ENCODE measurements around the gene GOLM1.
"Not testable (repeated sequence)": the region's sequence is repeated elsewhere in the genome, so short reads cannot be mapped to it uniquely, and the experiment has no call there.

The GOLM1 gene

GRCh38 chr9:86098824-86099700, at the start of gene GOLM1:
TSS of gene GOLM1 (minus strand) at chr9:86099558. CDS start at chr9:86079320, 20,238 bp downstream.
- Histone ChIP-seq H3K36me3 (ENCODE audit: control insufficient read depth, insufficient read depth, low read length) (no peaks in the 10 kb centered on the region), H3K4me1 (ENCODE audit: control insufficient read depth, insufficient read depth, low read length) (peaks cover 29% of the 10 kb centered on the region), H3K4me3 (ENCODE audit: low read depth, low read length) (peak within 1 kb of the TSS; percentile 80), H3K27ac (ENCODE audit: low read depth, low read length) (peak within 1 kb of the TSS; percentile 53), H3K9me3 (ENCODE audit: control insufficient read depth, insufficient read depth, low read length) (no peaks in the 10 kb centered on the region), H3K9ac (ENCODE audit: low read depth, low read length) (peak within 1 kb of the TSS; percentile 67), H3K27me3 (ENCODE audit: control insufficient read depth, insufficient read depth, low read length) (peaks cover 38% of the 10 kb centered on the region)

- not testable (repeated sequence) for H3K9ac ChIP-seq (ENCODE audit: low read depth, low read length); H3K4me1 ChIP-seq (ENCODE audit: control insufficient read depth, insufficient read depth, low read length); H3K27ac ChIP-seq (ENCODE audit: low read depth, low read length); H3K9me3 ChIP-seq (ENCODE audit: control insufficient read depth, insufficient read depth, low read length); H3K4me3 ChIP-seq (ENCODE audit: low read depth, low read length); H3K36me3 ChIP-seq (ENCODE audit: control insufficient read depth, insufficient read depth, low read length); H3K27me3 ChIP-seq (ENCODE audit: control insufficient read depth, insufficient read depth, low read length)
Observed at GRCh38 chr9:86146671-86147070, 47.3 kb upstream of the GOLM1 start.

GRCh38 chr9:86145960-86146359, 46.6 kb upstream of the GOLM1 start:
- H3K9ac ChIP-seq (ENCODE audit: low read depth, low read length); H3K4me1 ChIP-seq (ENCODE audit: control insufficient read depth, insufficient read depth, low read length); H3K9me3 ChIP-seq (ENCODE audit: control insufficient read depth, insufficient read depth, low read length); H3K4me3 ChIP-seq (ENCODE audit: low read depth, low read length); H3K36me3 ChIP-seq (ENCODE audit: control insufficient read depth, insufficient read depth, low read length); H3K27ac ChIP-seq (ENCODE audit: low read depth, low read length); H3K27me3 ChIP-seq (ENCODE audit: control insufficient read depth, insufficient read depth, low read length): not testable (repeated sequence)

GRCh38 chr9:86142973-86143372, 43.6 kb upstream of the GOLM1 start:
- Histone ChIP-seq H3K9me3 (ENCODE audit: control insufficient read depth, insufficient read depth, low read length) (no peaks in the 10 kb centered on the region; the same call in 1 of the 2 replicates), H3K36me3 (ENCODE audit: control insufficient read depth, insufficient read depth, low read length) (no peaks in the 10 kb centered on the region), H3K27ac (ENCODE audit: low read depth, low read length) (no peak overlapping the region), H3K9ac (ENCODE audit: low read depth, low read length) (no peak overlapping the region), H3K4me1 (ENCODE audit: control insufficient read depth, insufficient read depth, low read length) (no peaks in the 10 kb centered on the region), H3K4me3 (ENCODE audit: low read depth, low read length) (no peak overlapping the region), H3K27me3 (ENCODE audit: control insufficient read depth, insufficient read depth, low read length) (no peaks in the 10 kb centered on the region)

GRCh38 chr9:86141843-86142242, 42.5 kb upstream of the GOLM1 start:
- Histone ChIP-seq H3K9me3 (ENCODE audit: control insufficient read depth, insufficient read depth, low read length) (no peaks in the 10 kb centered on the region; the same call in 1 of the 2 replicates), H3K27me3 (ENCODE audit: control insufficient read depth, insufficient read depth, low read length) (no peaks in the 10 kb centered on the region), H3K9ac (ENCODE audit: low read depth, low read length) (no peak overlapping the region), H3K36me3 (ENCODE audit: control insufficient read depth, insufficient read depth, low read length) (no peaks in the 10 kb centered on the region), H3K27ac (ENCODE audit: low read depth, low read length) (no peak overlapping the region), H3K4me1 (ENCODE audit: control insufficient read depth, insufficient read depth, low read length) (no peaks in the 10 kb centered on the region), H3K4me3 (ENCODE audit: low read depth, low read length) (no peak overlapping the region)

GRCh38 chr9:86135371-86135770, 36.0 kb upstream of the GOLM1 start:
- peaks cover 22% of the 10 kb centered on the region for H3K4me1 ChIP-seq (ENCODE audit: control insufficient read depth, insufficient read depth, low read length)
- H3K9ac ChIP-seq (ENCODE audit: low read depth, low read length) = no peak overlapping the region
- no peak overlapping the region for H3K27ac ChIP-seq (ENCODE audit: low read depth, low read length)
- H3K36me3 ChIP-seq (ENCODE audit: control insufficient read depth, insufficient read depth, low read length) = no peaks in the 10 kb centered on the region
- no peaks in the 10 kb centered on the region for H3K27me3 ChIP-seq (ENCODE audit: control insufficient read depth, insufficient read depth, low read length)
- H3K4me3 ChIP-seq (ENCODE audit: low read depth, low read length) = no peak overlapping the region
- no peaks in the 10 kb centered on the region for H3K9me3 ChIP-seq (ENCODE audit: control insufficient read depth, insufficient read depth, low read length)

GRCh38 chr9:86134361-86134760, 35.0 kb upstream of the GOLM1 start:
- no peaks in the 10 kb centered on the region for H3K27me3 ChIP-seq (ENCODE audit: control insufficient read depth, insufficient read depth, low read length)

GRCh38 chr9:86128235-86128822, 29.0 kb upstream of the GOLM1 start:
- peaks cover 2% of the 10 kb centered on the region; the same call in 1 of the 2 replicates for H3K27me3 ChIP-seq (ENCODE audit: control insufficient read depth, insufficient read depth, low read length)
- H3K9ac ChIP-seq (ENCODE audit: low read depth, low read length) = no peak overlapping the region
- no peak overlapping the region for H3K4me3 ChIP-seq (ENCODE audit: low read depth, low read length)
- no peaks in the 10 kb centered on the region for H3K36me3 ChIP-seq (ENCODE audit: control insufficient read depth, insufficient read depth, low read length)
- no peak overlapping the region for H3K27ac ChIP-seq (ENCODE audit: low read depth, low read length)
- peaks cover 26% of the 10 kb centered on the region for H3K4me1 ChIP-seq (ENCODE audit: control insufficient read depth, insufficient read depth, low read length)
- H3K9me3 ChIP-seq (ENCODE audit: control insufficient read depth, insufficient read depth, low read length) = no peaks in the 10 kb centered on the region

More at GRCh38 chr9:86134361-86134760, 35.0 kb upstream of the GOLM1 start:
- Histone ChIP-seq H3K4me3 (ENCODE audit: low read depth, low read length) (no peak overlapping the region), H3K27ac (ENCODE audit: low read depth, low read length) (peak overlapping the region; percentile 18), H3K9ac (ENCODE audit: low read depth, low read length) (no peak overlapping the region), H3K9me3 (ENCODE audit: control insufficient read depth, insufficient read depth, low read length) (no peaks in the 10 kb centered on the region), H3K36me3 (ENCODE audit: control insufficient read depth, insufficient read depth, low read length) (no peaks in the 10 kb centered on the region), H3K4me1 (ENCODE audit: control insufficient read depth, insufficient read depth, low read length) (peaks cover 22% of the 10 kb centered on the region)

GRCh38 chr9:86126998-86127972, 27.9 kb upstream of the GOLM1 start:
- Histone ChIP-seq H3K27ac (ENCODE audit: low read depth, low read length) (peak overlapping the region; percentile 56), H3K36me3 (ENCODE audit: control insufficient read depth, insufficient read depth, low read length) (no peaks in the 10 kb centered on the region), H3K9me3 (ENCODE audit: control insufficient read depth, insufficient read depth, low read length) (no peaks in the 10 kb centered on the region), H3K27me3 (ENCODE audit: control insufficient read depth, insufficient read depth, low read length) (peaks cover 6% of the 10 kb centered on the region; the same call in 1 of the 2 replicates), H3K4me3 (ENCODE audit: low read depth, low read length) (no peak overlapping the region), H3K4me1 (ENCODE audit: control insufficient read depth, insufficient read depth, low read length) (peaks cover 29% of the 10 kb centered on the region), H3K9ac (ENCODE audit: low read depth, low read length) (no peak overlapping the region)

GRCh38 chr9:86122311-86122710, 23.0 kb upstream of the GOLM1 start:
- no peak overlapping the region for H3K4me3 ChIP-seq (ENCODE audit: low read depth, low read length)

More at GRCh38 chr9:86122311-86122710, 23.0 kb upstream of the GOLM1 start:
- Histone ChIP-seq H3K9ac (ENCODE audit: low read depth, low read length) (no peak overlapping the region), H3K27me3 (ENCODE audit: control insufficient read depth, insufficient read depth, low read length) (peaks cover 15% of the 10 kb centered on the region), H3K4me1 (ENCODE audit: control insufficient read depth, insufficient read depth, low read length) (peaks cover 16% of the 10 kb centered on the region), H3K9me3 (ENCODE audit: control insufficient read depth, insufficient read depth, low read length) (no peaks in the 10 kb centered on the region), H3K36me3 (ENCODE audit: control insufficient read depth, insufficient read depth, low read length) (no peaks in the 10 kb centered on the region), H3K27ac (ENCODE audit: low read depth, low read length) (no peak overlapping the region)

All from HUES48 (cell line).